Vagina (tissue), 2 donors: ENCODE measurements around the gene PDXP. TPM values are rescaled to one million over a fixed set of nuclear protein-coding genes. Genes with fewer than 3 reads are reported as not detected.

ENCODE experiments used
- DNase-seq, 2 donors: peaks; one replicate each; pipeline ENCODE4 v3.0.0-alpha.2; 2017; ENCODE audit errors: extremely low spot score in 2 of 2
- H3K27ac ChIP-seq: fragments of 200-600 bp; sonication (generic); one replicate; pipeline ENCODE4 v1.5.1; 2019
- H3K27me3 ChIP-seq: fragments of 200-600 bp; sonication (generic); one replicate; pipeline ENCODE4 v1.5.1; 2019
- H3K36me3 ChIP-seq, 2 donors: fragments of 200-600 bp; sonication (generic); one replicate each; pipeline ENCODE4 v1.5.1; 2017 to 2019
- H3K4me1 ChIP-seq: fragments of 200-600 bp; sonication (generic); one replicate; pipeline ENCODE4 v1.5.1; 2019
- H3K4me3 ChIP-seq, 2 donors: fragments of 200-600 bp; sonication (generic); 1 replicate in 1 of 2; 2 replicates in 1 of 2; pipeline ENCODE4 v1.5.1; 2016 to 2019
- H3K9me3 ChIP-seq: fragments of 200-600 bp; sonication (generic); one replicate; pipeline ENCODE4 v1.5.1; 2019
- POLR2A ChIP-seq, 2 donors: fragments of 450-650 bp; IDR thresholded peaks; one replicate each; pipeline ENCODE4 v1.6.1; 2017; ENCODE audit warnings: antibody characterized with exemption in 2 of 2, mild to moderate bottlenecking in 2 of 2, moderate library complexity in 2 of 2
- POLR2AphosphoS5 ChIP-seq, 2 donors: sonication (generic); formaldehyde crosslinking; IDR thresholded peaks; one replicate each; pipeline ENCODE4 v1.9.0; 2017; ENCODE audit warnings: antibody characterized with exemption in 2 of 2, mild to moderate bottlenecking in 2 of 2, low read depth in 1 of 2; ENCODE audit not compliant: insufficient read depth in 1 of 2
- intact Hi-C: fragments of 100-400 bp; cut with DNase I; formaldehyde crosslinking; loops from one replicate; pipeline ENCODE4 v1.15.1; 2023
- total RNA-seq: library from RNA; depleted of rRNA; stranded (reverse); fragments of >200 nt; gene quantifications from one replicate; pipeline ENCODE4 v1.2.3, GENCODE V29; 2016
- TF ChIP-seq, protein P1 (sequence below), 3 experiments: fragments of 450-650 bp in 2 of 3; fragments of 200-600 bp in 1 of 3; sonication (generic) in 1 of 3; IDR thresholded peaks; one replicate each; pipeline ENCODE4 v1.5.1; 2017 to 2019; ENCODE audit warnings: antibody characterized with exemption in 3 of 3, mild to moderate bottlenecking in 2 of 3, moderate library complexity in 2 of 3

PDXP gene
- total RNA-seq, 1 donor from 2014 or later = 6.4 TPM

DNA sequence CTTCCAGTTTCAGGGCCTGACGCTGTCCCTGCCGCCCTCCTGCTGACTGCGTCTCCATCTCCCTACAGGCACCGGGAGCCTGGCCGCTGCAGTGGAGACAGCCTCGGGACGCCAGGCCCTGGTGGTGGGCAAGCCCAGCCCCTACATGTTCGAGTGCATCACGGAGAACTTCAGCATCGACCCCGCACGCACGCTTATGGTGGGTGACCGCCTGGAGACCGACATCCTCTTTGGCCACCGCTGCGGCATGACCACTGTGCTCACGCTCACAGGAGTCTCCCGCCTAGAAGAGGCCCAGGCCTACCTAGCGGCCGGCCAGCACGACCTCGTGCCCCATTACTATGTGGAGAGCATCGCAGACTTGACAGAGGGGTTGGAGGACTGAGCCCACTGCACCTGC lies 7.0 kb downstream of the PDXP start:
- intact Hi-C loops = no loop called here
- no peak overlapping the region for H3K27ac ChIP-seq
- H3K4me1 ChIP-seq = peaks cover 24% of the 10 kb centered on the region

DNA sequence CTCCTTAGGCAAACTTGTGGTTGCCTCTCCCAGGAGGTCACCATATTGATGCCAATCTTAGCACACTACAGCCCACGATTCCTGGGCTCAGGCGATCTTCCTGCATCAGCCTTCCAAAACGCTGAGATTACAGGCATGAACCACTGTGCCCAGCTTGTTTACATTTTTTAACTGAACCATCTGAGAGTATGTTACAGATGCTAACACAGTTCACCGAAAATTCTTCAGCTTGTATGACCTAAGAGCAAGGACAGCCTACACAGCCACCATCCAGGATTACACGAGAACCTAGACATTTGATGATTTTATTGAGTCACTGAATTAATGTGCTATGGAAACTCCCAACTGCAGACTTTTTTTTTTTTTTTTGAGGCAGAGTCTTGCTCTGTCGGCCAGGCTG lies 11.1 kb downstream of the PDXP start:
- Histone ChIP-seq H3K27ac (peak overlapping the region; percentile 28), H3K9me3 (no peaks in the 10 kb centered on the region)

More for the DNA sequence above, 7.0 kb downstream of the PDXP start:
- no peak for DNase-seq
- Histone ChIP-seq H3K9me3 (no peaks in the 10 kb centered on the region), H3K36me3 (peaks cover 0 to 11% of the 10 kb centered on the region in 2 donors), H3K27me3 (no peaks in the 10 kb centered on the region), H3K4me3 (no peak overlapping the region)
- TF ChIP-seq, protein P1, sequence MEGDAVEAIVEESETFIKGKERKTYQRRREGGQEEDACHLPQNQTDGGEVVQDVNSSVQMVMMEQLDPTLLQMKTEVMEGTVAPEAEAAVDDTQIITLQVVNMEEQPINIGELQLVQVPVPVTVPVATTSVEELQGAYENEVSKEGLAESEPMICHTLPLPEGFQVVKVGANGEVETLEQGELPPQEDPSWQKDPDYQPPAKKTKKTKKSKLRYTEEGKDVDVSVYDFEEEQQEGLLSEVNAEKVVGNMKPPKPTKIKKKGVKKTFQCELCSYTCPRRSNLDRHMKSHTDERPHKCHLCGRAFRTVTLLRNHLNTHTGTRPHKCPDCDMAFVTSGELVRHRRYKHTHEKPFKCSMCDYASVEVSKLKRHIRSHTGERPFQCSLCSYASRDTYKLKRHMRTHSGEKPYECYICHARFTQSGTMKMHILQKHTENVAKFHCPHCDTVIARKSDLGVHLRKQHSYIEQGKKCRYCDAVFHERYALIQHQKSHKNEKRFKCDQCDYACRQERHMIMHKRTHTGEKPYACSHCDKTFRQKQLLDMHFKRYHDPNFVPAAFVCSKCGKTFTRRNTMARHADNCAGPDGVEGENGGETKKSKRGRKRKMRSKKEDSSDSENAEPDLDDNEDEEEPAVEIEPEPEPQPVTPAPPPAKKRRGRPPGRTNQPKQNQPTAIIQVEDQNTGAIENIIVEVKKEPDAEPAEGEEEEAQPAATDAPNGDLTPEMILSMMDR (IDR thresholded peaks at IDR 0.05) = no peak
- TF ChIP-seq POLR2AphosphoS5 (IDR thresholded peaks at IDR 0.05; ENCODE audit: insufficient read depth in 1 of 2, low read depth in 1 of 2) = no peak

DNA sequence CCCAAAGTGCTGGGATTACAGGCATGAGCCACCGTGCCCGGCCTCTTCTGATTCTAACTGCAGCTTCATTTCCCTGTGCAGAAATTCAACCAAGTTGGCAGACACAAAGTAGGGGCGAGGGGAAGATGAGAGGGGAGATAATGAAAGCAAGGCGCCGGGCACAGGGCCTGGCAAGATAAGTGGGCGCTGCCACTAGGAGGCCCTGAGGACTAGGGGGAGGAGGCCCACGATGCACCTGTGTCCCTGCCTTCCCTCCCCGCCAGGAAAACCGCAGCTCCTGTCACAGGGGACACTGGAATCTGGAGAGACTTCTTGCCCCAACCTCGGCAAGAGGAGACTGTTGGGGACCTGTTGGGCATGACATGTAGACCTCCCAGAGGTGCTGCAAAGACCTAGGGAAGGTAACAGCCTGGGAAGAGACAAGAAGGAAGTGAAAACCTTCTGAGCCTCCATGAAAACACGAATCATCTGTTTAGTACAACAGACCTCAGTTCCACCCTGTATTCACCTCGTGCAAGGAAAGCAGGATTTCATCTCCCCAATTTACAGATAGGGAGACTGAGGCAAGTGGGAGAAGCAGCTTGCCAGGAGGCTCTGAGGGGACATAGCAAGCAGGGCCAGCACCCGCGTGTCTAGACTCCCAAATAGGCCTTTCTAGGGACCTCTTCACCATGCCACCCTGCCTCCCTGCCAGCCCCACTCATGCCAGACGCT lies 13.8 kb downstream of the PDXP start:
- TF ChIP-seq POLR2AphosphoS5 (IDR thresholded peaks at IDR 0.05; ENCODE audit: insufficient read depth in 1 of 2, low read depth in 1 of 2) (no peak), POLR2A (IDR thresholded peaks at IDR 0.05) (no peak)
- TF ChIP-seq, protein P1 (IDR thresholded peaks at IDR 0.05) = no peak
- H3K9me3 ChIP-seq = no peaks in the 10 kb centered on the region
- H3K27me3 ChIP-seq = no peaks in the 10 kb centered on the region
- no peak for DNase-seq
- intact Hi-C loops = loop anchor here (5.0 kb wide), 1 partner anchor 40 kb away; no protein-coding TSS in a partner anchor
- no peaks in the 10 kb centered on the region for H3K36me3 ChIP-seq
- H3K4me1 ChIP-seq = peaks cover 45% of the 10 kb centered on the region
- H3K4me3 ChIP-seq = no peak overlapping the region
- peak overlapping the region; percentile 98 for H3K27ac ChIP-seq

More for the DNA sequence above, 11.1 kb downstream of the PDXP start:
- intact Hi-C loops = no loop called here
- Histone ChIP-seq H3K4me3 (no peak overlapping the region), H3K36me3 (peaks cover 0 to 11% of the 10 kb centered on the region in 2 donors), H3K27me3 (no peaks in the 10 kb centered on the region), H3K4me1 (peaks cover 19% of the 10 kb centered on the region)
- no peak for DNase-seq
- TF ChIP-seq, protein P1 (IDR thresholded peaks at IDR 0.05) = no peak
- TF ChIP-seq POLR2AphosphoS5 (IDR thresholded peaks at IDR 0.05; ENCODE audit: insufficient read depth in 1 of 2, low read depth in 1 of 2) (no peak), POLR2A (IDR thresholded peaks at IDR 0.05) (no peak)

DNA sequence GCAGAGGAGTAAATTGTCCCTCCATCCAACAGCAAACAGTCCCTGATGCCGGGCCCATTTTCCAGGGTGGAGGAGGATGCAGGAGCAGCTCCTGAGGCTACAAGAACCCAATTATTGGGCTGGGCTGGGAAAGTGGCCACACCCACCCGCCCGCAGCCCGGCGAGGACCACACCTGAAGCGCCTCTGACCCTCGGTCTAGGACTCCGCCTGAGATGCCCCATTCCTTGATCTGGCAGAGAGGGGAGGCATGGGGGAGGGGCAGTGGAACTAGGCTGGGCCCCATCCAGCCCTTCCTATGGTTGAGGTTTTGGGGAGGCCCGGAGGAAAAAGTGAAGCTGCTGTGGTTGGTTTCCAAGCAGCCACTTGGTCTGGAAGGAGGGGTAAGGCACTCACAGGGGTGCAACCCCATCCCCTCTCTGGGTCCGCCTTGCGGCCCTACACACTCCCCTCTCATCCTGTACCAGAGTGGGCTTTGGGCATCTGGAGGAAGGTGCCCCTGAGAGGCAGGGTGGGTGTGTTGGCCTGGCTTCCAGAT lies 14.5 kb downstream of the PDXP start:
- peak overlapping the region; percentile 98 for H3K27ac ChIP-seq
- DNase-seq = no peak
- peaks cover 51% of the 10 kb centered on the region for H3K4me1 ChIP-seq
- no peaks in the 10 kb centered on the region for H3K27me3 ChIP-seq
- no peaks in the 10 kb centered on the region for H3K36me3 ChIP-seq
- no peak for TF ChIP-seq POLR2AphosphoS5 (IDR thresholded peaks at IDR 0.05; ENCODE audit: insufficient read depth in 1 of 2, low read depth in 1 of 2)
- TF ChIP-seq POLR2A (IDR thresholded peaks at IDR 0.05) = no peak
- TF ChIP-seq, protein P1 (IDR thresholded peaks at IDR 0.05) = no peak
- H3K9me3 ChIP-seq = no peaks in the 10 kb centered on the region
- H3K4me3 ChIP-seq = no peak overlapping the region
- intact Hi-C loops = loop anchor here (5.0 kb wide), 1 partner anchor 41 kb away; no protein-coding TSS in a partner anchor

DNA sequence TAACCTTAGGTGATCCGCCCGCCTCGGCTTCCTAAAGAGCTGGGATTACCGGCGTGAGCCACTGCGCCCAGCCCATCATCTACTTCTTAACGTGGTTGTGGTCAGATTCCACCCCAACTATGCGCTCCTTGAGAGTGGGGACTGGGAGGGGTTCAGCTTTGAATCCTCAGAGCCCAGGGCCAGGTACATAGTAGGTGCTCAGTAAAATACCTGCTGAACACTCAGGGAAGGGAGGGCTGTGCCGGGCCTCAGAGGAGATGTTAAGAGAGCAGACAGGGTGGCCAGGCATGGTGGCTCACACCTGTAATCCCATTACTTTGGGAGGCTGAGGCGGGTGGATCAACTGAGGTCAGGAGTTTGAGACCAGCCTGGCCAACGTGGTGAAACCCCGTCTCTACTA lies 15.7 kb downstream of the PDXP start:
- DNase-seq = no peak
- Histone ChIP-seq H3K4me1 (peaks cover 64% of the 10 kb centered on the region), H3K27me3 (no peaks in the 10 kb centered on the region), H3K27ac (peak overlapping the region; percentile 98), H3K36me3 (no peaks in the 10 kb centered on the region), H3K9me3 (no peaks in the 10 kb centered on the region), H3K4me3 (no peak overlapping the region)
- TF ChIP-seq POLR2AphosphoS5 (IDR thresholded peaks at IDR 0.05; ENCODE audit: insufficient read depth in 1 of 2, low read depth in 1 of 2) (no peak), POLR2A (IDR thresholded peaks at IDR 0.05) (no peak)
- TF ChIP-seq, protein P1 (IDR thresholded peaks at IDR 0.05) = no peak
- intact Hi-C loops = loop anchor here (5.0 kb wide), 1 partner anchor 42 kb away; no protein-coding TSS in a partner anchor
